Measurements from ENCODE around the gene FMO2.

Gene FMO2

DNA sequence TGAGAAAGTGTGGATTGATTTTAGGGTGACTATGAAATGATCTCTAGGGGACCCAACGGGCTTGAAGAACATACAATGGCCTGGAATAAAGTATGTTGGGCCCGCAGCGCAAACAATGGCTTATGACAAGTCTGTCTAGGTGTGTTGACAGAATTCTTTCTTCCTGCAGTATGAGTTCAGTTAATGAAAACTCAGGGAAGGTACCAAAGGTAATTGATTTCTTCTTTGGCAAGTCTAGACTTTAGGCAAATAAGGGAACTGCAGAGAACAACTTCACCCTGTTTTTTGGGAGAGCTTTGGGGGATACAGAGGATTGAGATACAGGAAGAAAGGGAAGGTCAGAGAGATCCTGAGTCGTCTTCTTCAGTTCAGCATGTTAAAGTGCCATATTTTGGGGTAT, 7.8 kb upstream of the FMO2 start:
- DNase-seq: no peak

GRCh38 chr1:171179318-171180227, 5.5 kb upstream of the FMO2 start:
- DNase-seq: no peak

- no peak for DNase-seq
Observed at GRCh38 chr1:171180670-171181069, 4.4 kb upstream of the FMO2 start.

- DNase-seq: no peak
Observed at GRCh38 chr1:171188388-171189266, 3.5 kb downstream of the FMO2 start.

DNA sequence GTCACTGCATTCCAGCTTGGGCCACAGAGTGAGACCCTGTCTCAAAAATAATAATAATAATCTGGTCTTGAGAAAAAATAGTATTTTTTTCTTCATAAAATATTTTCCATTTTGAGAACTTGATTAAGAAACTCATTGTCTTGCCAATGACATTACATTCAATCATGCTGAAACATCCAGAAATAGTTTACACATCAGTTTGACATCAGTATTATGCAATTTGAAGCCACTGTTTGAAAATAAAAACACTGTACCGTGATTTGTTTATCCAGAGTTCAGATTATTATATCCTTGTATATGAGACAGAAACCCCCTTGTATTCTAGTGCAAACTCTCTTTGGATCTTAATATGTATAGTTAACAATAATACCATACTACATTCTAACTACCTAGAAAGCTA, 6.9 kb downstream of the FMO2 start:
- DNase-seq: no peak

DNA sequence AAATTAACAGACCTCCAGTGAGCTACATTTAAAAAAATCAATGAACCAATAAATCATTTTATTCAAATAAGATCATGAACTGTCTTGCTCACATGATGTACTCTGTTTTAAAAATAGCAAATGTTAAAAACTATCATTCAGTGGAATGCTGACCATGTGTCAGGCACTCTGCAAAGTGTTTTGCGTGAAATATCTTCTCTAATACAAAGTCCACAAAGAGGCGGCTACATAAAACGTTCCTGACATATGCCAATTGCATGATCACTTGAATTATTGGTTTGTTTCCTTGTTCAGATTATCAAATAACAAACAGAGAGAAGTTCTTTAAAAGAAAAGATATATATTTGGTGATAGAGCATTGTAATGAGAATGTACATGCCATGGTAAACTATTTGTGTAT, 10.7 kb downstream of the FMO2 start:
- no peak for DNase-seq

GRCh38 chr1:171196351-171196750, 11.3 kb downstream of the FMO2 start:
- DNase-seq: no peak

DNA sequence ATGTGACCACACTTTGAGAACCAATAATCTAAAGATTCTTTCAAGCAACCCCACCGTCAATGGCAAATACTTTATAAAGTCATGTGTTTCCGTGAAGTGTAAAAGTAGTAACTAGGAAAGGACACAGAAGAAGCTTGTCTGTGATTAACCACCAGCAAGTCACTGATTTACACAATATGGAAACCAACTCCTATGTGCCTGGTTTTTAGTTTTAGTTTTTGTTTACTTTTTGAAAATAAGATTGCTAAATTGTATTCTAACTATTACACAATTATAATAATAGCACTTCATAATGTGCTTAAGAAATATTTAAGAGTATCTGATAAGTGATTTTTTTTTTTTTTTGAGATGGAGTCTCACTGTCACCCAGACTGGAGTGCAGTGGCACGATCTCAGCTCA, 13.0 kb downstream of the FMO2 start:
- DNase-seq: no peak

DNA sequence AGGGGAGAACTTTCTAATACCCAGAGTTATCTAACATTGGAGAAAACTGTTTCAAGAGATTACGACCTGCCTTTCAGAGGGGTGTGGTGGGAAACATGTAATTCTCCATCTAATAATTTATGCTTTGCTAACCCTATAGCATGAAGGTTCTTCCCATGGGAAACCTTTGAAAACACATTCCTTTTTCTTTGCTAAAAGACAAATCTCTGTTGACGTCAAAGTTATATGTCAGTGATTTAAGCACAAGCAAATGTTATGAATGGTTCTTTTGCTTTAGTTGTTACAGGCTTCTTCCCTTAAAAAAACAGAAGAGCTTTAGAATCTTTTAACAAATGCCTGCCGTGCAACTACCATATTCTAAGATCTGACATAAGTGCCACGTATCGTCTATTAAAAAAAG, 19.2 kb downstream of the FMO2 start:
- DNase-seq: no peak

GRCh38 chr1:171206204-171206977, 21.3 kb downstream of the FMO2 start:
- no peak for DNase-seq

GRCh38 chr1:171206978-171207355, 21.9 kb downstream of the FMO2 start:
- DNase-seq: no peak

DNA sequence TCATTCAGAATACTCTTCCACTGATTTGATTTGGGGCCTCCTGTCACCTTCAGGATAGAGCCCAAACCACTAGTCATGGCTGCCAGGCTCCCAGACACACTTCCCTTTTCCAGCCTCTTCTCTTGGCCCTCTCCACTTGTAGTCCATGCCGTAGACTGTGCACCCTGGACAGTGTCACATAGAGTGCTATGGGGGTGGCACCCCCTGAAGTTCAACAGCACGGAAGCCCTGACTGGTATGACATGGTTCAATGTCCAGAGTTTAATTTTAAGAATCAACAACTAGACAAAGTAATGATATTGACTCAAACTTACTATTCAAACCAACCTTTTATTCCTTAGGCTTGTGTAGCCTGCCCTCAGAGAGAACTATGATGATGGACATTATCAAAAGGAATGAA, 22.3 kb downstream of the FMO2 start:
- DNase-seq: no peak

DNA sequence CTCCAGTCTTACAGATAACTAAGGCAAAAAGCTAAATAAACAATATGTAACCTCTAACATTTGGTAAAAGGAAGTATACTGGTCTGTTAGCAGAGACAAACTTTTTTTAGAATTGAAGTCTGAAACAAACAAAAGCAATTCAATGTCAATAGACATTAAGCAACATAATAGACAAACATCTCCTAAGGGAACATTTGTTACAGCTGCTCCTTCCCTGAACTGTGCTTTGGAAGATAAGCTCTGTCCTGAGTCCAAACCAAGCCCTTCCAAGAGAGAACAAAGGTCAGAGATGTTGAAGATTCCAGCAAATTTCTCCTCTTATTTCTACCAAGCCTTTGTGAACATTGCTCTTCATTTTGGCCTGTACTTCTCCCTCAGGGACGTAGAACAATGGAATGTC, 25.3 kb downstream of the FMO2 start:
- DNase-seq: no peak

DNA sequence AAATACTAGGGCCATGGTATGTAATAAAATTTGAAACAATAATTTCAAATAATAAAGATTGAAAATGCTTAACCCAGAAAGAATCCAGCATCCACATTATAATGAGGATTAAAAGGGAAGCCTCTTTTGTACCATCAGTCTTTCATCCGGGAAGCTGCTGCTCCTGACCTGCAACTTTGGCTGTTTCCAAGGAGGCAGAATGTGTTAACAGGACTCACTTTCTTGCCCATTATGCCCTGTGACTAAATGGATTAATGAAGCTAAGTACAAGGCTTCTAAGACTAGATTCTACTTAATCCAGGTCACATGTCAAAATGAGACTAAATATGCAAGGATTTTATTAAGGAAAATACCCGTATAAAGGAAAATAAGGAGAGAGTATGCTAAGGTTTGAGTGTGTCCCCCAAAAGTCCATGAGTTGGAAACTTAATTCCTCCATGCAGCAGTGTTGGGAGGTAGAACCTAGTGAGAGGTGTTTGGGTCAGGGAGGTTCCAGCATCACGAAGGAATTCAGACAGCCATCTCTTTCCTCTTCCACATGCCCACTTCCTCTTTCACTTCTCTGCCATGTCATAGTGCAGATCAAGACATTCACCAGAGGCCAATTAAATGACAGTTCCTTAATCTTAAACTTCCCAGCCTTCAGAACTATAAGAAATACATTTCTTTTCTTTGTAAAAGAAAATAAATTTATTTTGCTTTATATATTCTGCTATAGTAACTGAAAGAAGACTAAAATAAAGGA, 27.7 kb downstream of the FMO2 start:
- no peak for DNase-seq

DNA sequence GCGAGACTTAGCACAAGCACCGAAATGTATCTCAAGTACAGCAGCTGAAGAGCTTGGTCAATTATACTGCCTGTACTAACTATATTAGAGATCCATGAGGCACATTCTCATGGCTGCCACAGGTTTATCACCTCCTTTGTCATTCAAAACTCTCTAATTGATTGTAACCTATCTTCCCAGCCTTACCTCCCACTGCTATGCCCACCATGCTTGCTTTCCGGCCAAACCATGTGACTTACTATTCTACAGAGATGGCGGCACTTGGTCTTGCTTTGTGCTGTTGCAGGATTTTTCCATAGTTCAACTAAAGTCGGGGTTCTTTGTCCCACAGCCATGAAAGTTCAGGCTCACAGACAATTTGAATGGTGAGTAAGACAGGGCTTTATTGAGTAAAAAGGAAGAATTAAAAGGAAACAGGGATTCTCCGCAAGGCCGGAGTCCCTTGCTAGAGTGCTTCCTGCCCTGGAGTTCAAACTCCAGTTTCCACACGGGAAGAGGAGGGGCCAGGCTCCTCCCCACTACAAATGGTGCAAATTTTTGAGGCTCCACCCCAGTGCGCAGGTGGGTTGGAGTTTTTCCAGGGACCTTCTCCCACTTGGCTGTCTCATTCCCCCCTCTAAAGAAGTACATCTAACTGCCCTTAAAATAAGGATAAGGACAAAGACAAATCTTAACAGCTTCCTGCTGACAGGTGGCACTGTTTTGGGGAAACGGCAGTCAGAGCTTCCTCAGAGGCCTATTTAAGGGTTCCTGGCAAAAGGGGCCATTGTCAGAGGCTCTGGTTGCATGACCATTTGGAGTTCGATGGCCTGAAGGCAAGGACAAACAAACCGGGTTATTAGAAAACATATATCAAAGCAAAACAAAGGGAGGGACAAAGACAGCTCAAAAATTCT, 28.7 kb downstream of the FMO2 start:
- no peak for DNase-seq

- DNase-seq: no peak
Observed at GRCh38 chr1:171217658-171218443, 32.8 kb downstream of the FMO2 start.

DNA sequence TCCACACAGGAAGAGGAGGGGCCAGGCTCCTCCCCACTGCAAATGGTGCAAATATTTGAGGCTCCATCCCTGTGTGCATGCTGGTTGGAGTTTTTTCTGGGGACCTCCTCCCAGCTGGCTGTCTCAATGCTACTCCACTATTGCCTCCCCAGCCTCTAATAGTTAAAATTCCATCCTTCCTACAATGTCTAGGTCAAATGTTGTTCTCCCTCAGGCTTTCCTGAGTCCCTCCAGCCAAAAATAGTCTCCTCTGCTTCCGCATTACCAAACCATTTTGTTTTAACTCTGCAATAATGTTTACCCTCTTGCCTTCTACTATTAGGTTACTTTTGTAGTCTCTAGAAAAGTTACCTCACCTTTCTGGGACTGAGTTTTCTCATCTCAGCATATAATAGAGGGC, 33.6 kb downstream of the FMO2 start:
- peak; percentile 58 for DNase-seq

DNA sequence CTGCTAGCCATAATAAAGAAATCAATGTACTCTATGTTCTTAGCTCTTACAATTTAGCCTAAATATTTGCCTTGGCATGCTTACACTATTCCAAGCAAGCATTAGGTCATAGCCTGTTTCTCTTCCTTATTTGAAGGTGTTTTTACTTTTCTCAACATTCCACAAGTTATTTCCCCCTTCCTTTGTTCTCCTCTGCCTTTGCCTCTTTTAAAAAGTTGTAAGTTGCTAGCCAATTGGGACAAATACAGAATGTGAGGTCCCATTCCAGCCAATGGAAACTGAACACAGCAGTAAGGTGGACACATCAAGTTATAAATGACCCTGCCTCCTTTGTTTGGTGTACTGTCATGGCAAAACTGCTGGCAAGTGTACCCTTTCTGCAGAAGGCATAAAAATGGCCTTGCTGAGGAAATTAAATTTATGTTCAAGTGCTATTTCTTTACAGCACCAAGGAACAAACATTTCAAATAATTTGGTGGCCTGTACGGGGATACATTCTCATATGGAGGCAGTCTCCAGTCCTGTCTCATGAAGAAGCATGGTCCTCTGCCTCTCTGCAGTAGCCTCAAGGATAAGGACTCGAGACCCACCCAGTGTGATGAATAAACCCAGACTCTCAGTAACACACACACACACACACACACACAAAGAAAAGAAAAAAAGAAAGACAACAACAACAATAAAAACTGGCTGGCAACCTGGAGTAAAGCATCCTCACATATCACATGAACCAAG, 34.4 kb downstream of the FMO2 start:
- DNase-seq: peak; percentile 66

- DNase-seq: peak; percentile 86
Observed at GRCh38 chr1:171220081-171220420, 35.0 kb downstream of the FMO2 start.

DNA sequence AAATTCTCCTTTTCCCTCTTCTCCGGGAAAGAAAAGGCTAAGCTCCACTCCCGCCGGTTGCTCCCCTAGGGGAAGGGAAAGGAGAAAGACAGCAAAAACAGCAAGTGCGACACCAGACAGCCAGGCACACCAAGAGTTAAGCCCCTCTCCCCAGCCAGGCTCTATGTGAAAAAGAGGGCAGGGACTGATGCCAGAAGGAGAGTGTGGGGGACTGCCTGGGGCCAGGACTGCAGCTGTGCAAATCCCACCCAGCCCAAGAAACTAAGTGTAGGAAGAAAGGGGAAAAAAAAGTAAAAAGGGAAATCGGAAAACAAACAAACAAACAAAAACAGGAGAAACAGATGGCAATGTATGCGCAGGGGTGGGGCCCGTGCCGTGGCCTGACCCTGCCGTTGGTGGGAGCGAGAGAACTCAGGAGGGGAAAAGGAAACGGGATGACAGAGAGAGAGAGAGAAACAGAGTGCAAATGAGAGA, 35.5 kb downstream of the FMO2 start:
- DNase-seq: peak; percentile 95
